ENCODE measurements around the gene MED28. TPM values are rescaled to one million over a fixed set of nuclear protein-coding genes. Genes with fewer than 3 reads are reported as not detected.
"Not testable (repeated sequence)": the region's sequence is repeated elsewhere in the genome, so short reads cannot be mapped to it uniquely, and the experiment has no call there.

The MED28 gene
- total RNA-seq, 1 donor from 2014 or later = 40.7 TPM

GRCh38 chr4:17616283-17616682 lies 1.8 kb downstream of the MED28 start:
- intact Hi-C loops (cut with micrococcal nuclease) = no loop called here

- intact Hi-C loops (cut with micrococcal nuclease) = no loop called here
Observed at GRCh38 chr4:17618926-17619325, 4.5 kb downstream of the MED28 start.

- intact Hi-C loops (cut with micrococcal nuclease) = no loop called here
Observed at GRCh38 chr4:17619416-17620105, 5.1 kb downstream of the MED28 start.

- intact Hi-C loops (cut with micrococcal nuclease) = no loop called here
Observed at GRCh38 chr4:17623451-17624001, 9.1 kb downstream of the MED28 start.

- intact Hi-C loops (cut with micrococcal nuclease) = no loop called here
Observed at GRCh38 chr4:17624821-17625220, 10.4 kb downstream of the MED28 start.

- intact Hi-C loops (cut with micrococcal nuclease) = no loop called here
Observed at GRCh38 chr4:17630228-17630627, 15.8 kb downstream of the MED28 start.

GRCh38 chr4:17633600-17633999 lies 19.2 kb downstream of the MED28 start:
- intact Hi-C loops (cut with micrococcal nuclease) = no loop called here

GRCh38 chr4:17635056-17635455 lies 20.6 kb downstream of the MED28 start:
- intact Hi-C loops (cut with micrococcal nuclease) = no loop called here

- intact Hi-C loops (cut with micrococcal nuclease) = loop anchor here (1.0 to 2.0 kb wide), 4 partner anchors 22 to 957 kb away; partner anchors contain the start of genes LAP3 and MED28
Observed at GRCh38 chr4:17636341-17636695, 21.9 kb downstream of the MED28 start.

GRCh38 chr4:17636696-17637622 lies 22.5 kb downstream of the MED28 start:
- intact Hi-C loops (cut with micrococcal nuclease) = loop anchor here (1.0 to 2.0 kb wide), 4 partner anchors 22 to 956 kb away; partner anchors contain the start of genes LAP3 and MED28

- intact Hi-C loops (cut with micrococcal nuclease) = no loop called here
Observed at GRCh38 chr4:17639136-17639535, 24.7 kb downstream of the MED28 start.

- intact Hi-C loops (cut with micrococcal nuclease) = no loop called here
Observed at GRCh38 chr4:17642398-17642783, 27.9 kb downstream of the MED28 start.

GRCh38 chr4:17646693-17647092 lies 32.3 kb downstream of the MED28 start:
- intact Hi-C loops (cut with micrococcal nuclease) = no loop called here

GRCh38 chr4:17647176-17647806 lies 32.9 kb downstream of the MED28 start:
- intact Hi-C loops (cut with micrococcal nuclease) = no loop called here

GRCh38 chr4:17647927-17648326 lies 33.5 kb downstream of the MED28 start:
- intact Hi-C loops (cut with micrococcal nuclease) = no loop called here

- intact Hi-C loops (cut with micrococcal nuclease) = no loop called here
Observed at GRCh38 chr4:17650406-17650805, 36.0 kb downstream of the MED28 start.

GRCh38 chr4:17654701-17655100 lies 40.3 kb downstream of the MED28 start:
- intact Hi-C loops (cut with micrococcal nuclease) = no loop called here

GRCh38 chr4:17657090-17657489 lies 42.6 kb downstream of the MED28 start:
- intact Hi-C loops (cut with micrococcal nuclease) = no loop called here

GRCh38 chr4:17657849-17658248 lies 43.4 kb downstream of the MED28 start:
- intact Hi-C loops (cut with micrococcal nuclease) = no loop called here

GRCh38 chr4:17659196-17659595 lies 44.8 kb downstream of the MED28 start:
- intact Hi-C loops (cut with micrococcal nuclease) = not testable (repeated sequence)

- intact Hi-C loops (cut with micrococcal nuclease) = no loop called here
Observed at GRCh38 chr4:17662694-17663093, 48.3 kb downstream of the MED28 start.

- intact Hi-C loops (cut with micrococcal nuclease) = no loop called here
Observed at GRCh38 chr4:17664755-17665154, 50.3 kb downstream of the MED28 start.
